NOMO-1 treated with dmso at 0.1 percent for 144 hours (cell line): Measurements from ENCODE around the gene RBL1.
"Not testable (repeated sequence)": the region's sequence is repeated elsewhere in the genome, so short reads cannot be mapped to it uniquely, and the experiment has no call there.

ENCODE experiments used
- DNase-seq: peaks from one replicate; lab custom pipeline; 2025; ENCODE audit not compliant: unreplicated experiment; lab: John Stamatoyannopoulos, UW

RBL1 gene

DNA sequence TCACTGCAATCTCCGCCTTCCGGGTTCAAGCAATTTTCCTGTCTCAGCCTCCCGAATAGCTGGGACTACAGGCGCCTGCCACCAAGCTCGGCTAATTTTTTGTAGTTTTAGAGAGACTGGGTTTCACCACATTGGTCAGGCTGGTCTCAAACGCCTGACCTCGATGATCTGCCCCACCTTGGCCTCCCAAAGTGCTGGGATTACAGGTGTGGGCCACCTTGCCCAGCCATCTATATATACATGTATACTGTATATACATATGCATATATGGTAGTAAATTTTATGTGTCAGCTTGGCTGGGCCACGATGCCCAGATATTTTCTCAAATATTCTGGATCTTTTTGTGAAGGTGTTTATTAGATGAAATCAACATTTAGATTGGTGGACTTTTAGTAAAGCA, 18.8 kb downstream of the RBL1 start:
- no peak for DNase-seq

DNA sequence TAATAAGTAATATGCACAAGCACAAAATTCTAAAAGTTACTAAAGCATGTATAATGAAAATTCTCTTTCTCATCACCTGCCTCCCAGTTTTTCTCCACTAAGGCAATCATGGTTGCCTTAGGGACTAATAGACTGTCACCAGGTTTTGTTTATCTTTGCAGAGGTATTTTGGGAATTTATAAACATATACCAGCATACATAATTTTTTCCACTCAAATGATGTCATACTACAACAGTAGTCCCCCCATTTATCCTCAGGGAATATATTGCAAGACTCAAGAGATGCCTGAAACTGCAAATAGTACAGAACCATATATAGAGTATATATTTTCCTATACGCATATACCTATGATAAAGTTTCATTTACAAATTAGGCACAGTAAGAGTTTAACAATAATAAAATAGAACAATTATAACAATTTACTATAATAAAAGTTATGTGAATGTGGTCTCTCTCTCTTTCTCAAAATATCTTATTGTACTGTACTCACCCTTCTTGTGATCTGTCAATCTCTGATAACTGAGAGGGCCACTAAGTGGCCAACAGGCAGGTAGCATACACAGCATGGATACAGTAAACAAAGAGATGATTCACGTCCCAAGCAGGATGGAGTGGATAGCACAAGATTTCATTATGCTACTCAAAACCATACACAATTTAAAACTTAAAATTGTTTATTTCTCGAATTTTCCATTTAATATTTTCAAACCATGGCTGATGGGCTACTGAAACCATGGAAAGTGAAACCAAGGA, 19.7 kb downstream of the RBL1 start:
- DNase-seq: no peak

DNA sequence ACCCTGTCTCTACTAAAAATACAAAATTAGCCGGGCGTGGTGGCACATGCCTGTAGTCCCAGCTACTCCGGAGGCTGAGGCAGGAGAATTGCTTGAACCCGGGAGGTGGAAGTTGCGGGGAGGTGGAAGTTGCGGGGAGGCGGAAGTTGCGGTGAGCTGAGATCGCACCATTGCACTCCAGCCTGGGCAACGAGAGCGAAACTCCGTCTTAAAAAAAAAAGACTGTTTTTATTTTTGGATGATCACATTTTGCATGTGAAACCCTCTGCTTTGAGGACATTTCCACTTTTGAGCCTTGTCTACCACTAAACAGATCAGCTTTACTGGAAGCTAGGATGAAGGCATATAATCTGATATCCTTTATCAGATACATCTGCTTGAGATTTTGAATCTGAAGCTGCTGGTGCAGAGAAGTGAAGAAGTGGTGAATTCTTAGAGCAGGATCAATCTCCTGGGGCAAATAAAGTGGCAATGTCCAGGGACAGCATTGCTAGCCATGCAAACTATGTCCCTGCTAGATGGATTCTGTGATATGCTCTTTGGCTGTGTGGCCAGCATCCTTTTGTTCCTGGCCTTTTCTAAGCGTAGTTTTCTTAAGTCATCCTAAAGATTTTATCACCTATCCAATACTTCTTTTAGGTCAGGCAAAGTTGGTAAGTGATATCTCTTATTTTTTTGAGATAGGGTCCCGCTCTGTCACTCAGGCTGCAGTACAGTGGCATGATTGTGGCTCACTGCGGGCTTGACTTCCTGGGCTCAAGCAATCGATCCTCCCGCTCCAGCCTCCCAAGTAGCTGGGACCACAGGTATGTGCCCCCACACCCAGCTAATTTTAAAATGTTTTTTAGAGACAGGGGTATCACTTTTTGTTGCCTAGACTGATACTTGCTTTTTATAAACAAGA, 23.3 kb downstream of the RBL1 start:
- no peak for DNase-seq

DNA sequence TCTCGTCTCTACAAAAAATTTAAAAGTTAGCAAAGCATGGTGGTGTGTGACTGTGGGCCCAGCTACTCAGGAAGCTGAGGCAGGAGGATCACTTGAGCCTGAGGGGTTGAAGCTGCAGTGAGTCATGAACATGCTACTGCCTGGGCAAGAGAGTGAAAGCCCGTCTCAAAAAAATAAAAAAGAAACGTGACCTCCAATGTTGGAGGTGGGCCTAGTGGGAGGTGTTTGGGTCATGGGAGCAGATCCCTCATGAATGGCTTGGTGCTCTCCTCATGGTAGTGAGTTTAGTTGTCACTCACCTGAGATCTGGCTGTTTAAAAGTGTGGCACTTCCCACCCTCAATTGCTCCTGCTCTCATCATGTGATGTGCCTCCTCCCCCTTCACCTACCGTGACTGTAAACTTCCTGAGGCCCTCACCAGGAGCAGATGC, 24.3 kb downstream of the RBL1 start:
- no peak for DNase-seq

DNA sequence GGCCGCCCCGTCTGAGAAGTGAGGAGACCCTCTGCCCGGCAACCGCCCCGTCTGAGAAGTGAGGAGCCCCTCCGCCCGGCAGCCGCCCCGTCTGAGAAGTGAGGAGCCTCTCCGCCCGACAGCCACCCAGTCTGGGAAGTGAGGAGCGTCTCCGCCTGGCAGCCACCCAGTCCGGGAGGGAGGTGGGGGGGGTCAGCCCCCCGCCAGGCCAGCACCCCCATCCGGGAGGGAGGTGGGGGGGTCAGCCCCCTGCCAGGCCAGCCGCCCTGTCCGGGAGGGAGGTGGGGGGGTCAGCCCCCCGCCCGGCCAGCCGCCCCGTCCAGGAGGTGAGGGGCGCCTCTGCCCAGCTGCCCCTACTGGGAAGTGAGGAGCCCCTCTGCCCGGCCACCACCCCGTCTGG, 26.2 kb downstream of the RBL1 start:
- not testable (repeated sequence) for DNase-seq

DNA sequence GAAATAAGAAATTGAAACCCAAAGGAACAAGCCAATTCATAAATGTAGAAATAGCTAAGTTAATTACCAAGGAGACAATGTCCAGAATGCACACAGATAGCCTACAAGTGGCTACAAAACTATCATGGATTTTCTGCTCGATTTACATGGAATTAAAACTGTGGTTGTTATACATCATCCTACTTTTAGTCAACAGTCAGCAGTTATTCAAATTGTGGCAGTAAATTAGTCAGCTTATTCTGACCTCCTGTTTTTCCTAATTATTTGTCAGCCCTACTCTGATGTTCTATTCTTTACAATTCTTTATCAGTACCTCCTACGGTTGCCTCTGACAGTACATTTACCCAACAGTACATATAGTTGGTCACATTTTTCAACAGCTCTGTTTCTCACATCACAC, 29.6 kb downstream of the RBL1 start:
- DNase-seq: no peak

DNA sequence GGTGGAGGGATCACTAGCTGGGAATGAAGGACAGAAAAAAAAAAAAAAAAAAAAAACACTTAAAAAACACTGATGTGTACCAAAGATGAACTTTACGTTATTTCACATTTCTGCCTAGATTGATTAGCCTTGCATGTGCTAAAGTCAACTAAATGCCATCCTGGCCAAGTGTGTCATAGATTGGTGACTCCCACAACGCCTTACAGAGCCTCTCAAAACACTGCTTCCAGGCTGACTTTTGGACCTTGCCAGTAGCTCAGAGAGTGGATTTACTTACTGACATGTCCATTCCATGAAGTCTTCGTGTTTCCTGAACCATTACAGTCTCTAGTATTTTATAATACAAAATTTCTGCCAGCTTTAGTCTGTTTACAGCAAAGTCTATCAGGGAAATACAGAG, 40.5 kb downstream of the RBL1 start:
- DNase-seq: no peak

DNA sequence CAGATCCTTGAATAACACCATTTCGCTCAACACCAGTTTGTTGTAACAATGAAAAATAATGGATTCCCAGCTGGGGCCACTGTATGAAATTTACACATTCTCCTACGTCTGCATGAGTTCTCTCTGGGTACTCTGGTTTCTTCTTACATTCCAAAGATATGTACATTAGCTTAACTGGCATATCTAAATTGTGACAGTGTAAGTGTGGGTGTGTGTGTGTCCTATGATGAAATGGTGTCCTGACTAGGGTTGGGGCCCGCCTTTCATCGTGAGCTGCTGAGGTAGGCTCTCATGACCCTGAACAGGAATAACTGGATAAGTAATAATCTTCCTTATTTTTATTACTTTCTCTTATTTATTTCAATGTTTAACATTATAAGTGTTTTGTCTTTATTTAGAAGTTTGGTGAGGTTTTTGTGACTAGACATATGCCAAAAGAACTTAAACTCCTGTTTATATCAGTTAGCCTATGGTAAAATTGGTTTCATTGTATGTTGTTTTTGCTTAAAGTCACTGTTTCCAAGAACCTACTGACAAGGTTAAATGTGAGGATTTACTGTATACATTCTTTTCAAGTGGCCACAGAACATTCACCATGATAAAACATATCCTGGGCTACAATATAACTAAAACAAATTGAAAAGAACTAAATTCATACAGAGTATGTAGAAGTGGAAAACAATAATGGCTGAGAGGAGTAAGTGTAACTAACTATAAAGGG, 42.4 kb downstream of the RBL1 start:
- no peak for DNase-seq

DNA sequence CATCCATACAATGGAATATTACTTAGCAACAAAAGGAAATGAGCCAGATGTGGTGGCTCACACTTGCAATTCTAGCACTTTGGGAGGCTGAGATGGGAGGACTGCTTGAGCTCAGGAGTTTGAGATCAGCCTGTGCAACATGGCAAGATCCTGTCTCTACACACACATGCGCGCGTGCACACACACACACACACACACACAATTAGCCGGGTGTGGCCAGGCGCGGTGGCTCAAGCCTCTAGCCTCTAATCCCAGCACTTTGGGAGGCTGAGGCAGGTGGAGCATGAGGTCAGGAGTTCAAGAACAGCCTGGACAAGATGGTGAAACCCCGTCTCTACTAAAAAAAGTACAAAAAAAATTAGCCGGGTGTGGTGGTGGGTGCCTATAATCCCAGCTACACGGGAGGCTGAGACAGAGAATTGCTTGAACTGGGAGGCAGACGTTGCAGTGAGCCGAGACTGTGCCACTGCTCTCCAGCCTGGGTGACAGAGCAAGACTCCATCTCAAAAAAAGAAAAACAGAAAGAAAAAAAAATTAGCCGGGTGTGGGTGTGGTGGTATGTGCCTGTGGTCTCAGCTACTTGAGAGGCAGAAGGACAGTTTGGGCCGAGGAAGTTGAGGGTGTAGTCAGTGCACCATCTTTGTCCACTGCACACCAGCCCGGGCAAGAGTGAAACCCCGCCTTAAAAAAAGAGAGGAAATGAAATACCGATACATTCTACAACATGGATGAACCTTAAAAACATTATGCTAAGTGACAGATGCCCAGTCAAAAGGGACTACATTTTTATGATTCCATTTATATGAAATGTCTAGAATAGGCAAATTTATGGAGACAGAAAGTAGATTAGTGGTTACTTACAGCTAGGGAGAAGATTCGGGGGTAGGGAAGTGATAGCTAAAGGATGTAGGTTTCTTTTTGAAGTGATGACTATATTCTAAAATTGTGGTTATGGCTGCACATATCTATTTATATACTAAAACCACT, 52.5 kb downstream of the RBL1 start:
- DNase-seq: peak; percentile 18

DNA sequence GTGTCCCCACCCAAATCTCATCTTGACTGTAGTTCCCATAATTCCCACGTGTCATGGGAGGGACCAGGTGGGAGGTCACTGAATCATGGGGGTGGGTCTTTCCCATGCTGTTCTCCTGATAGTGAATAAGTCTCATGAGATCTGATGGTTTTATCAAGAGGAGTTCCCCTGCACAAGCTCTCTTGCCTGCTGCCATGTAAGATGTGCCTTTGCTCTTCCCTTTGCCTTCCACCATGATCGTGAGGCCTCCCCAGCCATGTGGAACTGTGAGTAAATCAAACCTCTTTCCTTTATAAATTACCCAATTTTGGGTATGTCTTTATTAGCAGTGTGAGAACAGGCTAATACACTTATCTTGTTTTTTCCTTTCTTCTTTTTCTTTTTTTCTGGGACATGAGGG, 56.4 kb downstream of the RBL1 start:
- DNase-seq: not testable (repeated sequence)

DNA sequence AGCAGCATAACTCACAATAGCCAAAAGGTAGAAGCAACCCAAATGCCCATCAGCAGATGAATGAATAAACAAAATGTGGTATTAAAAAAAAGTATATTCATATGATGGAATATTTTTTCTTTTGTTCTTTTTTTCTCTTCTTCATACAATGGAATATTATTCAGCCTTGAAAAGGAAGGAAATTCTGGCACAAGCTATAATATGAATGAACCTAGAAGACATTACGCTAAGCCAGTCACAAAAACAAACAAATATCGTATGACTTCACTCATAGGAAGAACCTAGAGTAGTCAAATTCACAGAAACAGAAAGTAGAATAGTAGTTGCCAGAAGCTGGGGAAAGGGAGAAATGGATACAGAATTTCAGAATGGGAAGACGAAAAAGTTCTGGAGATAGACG, 63.7 kb downstream of the RBL1 start:
- no peak for DNase-seq

DNA sequence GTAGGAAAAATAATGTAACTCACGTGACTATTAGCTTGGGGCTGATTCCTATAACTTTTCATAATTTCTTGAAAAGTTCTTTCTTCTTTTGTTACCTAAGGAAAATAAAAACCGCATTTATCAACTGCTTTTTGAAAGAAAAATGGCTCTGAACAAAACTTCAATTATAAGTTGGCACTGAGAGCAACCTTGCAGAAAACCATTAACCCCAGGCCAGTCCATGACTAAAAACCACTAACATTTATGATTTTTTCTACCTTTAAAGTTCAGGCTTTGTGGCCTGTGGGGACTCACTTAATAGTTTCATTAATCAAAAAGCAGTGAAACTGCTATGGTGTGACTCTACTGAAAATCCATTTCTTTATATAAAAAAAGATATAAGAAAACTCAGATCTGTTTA, 75.2 kb downstream of the RBL1 start:
- no peak for DNase-seq

DNA sequence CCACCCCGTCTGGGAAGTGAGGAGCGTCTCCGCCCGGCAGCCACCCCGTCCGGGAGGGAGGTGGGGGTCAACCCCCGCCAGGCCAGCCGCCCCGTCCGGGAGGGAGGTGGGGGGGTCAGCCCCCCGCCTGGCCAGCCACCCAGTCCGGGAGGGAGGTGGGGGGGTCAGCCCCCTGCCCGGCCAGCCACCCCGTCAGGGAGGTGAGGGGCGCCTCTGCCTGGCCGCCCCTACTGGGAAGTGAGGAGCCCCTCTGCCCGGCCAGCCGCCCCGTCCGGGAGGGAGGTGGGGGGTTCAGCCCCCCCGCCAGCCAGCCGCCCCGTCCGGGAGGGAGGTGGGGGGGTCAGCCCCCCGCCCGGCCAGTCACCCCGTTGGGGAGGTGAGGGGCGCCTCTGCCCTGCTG, 83.2 kb downstream of the RBL1 start:
- not testable (repeated sequence) for DNase-seq

DNA sequence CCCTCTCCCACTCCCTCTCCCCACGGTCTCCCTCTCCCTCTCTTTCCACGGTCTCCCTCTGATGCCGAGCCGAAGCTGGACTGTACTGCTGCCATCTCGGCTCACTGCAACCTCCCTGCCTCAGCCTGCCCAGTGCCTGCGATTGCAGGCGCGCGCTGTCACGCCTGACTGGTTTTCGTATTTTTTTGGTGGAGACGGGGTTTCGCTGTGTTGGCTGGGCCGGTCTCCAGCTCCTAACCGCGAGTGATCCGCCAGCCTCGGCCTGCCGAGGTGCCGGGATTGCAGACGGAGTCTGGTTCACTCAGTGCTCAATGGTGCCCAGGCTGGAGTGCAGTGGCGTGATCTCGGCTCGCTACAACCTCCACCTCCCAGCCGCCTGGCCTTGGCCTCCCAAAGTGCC, 83.9 kb downstream of the RBL1 start:
- not testable (repeated sequence) for DNase-seq

DNA sequence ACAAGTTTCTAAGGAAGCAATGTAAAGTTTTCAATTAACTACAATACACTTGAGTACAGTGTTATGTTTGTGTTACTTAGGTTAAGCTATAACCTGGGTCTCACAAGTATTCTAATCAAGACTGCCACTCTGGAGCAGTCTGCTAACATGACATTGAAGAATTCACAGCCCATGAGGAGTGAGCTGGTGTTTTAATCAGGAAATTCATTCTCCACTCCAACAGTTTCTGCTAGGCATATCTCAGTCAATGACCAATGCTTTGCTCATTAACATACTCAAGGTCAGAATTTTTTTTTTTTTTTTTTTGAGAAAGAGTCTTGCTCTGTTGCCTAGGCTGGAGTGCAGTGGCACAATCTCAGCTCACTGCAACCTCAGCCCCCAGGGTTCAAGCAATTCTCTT, 84.7 kb downstream of the RBL1 start:
- DNase-seq: no peak

DNA sequence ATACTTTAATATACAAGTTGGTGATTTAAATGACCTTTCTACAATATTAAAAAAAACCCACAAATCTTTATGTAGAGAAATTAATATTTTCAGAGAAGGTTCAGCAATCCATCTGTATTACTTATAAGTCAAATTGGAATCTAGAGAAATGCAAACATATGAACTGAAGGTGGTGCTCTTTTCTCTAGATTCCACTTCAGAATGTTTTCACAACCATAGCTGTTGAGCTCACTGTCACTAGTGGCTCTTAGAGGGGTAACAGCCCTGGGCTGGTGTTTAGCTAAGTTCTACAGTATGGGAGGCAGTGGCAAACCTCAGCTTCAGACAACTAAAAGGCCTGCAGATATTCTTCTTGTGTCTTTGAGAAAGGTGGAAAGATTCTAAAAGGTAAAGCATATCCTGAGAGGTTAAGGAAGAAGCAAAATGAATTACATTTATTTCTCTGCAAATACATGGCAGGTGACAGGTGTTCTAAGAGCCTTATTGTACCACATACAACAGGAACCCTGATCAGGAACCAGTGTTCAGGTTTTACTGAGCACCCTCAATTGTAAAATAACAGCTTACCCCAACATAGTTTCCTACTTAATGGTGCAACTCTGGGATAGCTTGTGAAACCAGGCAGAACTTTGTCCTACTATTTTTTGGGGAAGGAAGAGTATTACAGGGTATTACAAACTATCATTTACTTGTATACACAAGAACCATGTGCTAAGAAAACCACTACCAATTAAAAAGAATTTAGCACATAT, 87.7 kb downstream of the RBL1 start:
- peak; percentile 60 for DNase-seq

DNA sequence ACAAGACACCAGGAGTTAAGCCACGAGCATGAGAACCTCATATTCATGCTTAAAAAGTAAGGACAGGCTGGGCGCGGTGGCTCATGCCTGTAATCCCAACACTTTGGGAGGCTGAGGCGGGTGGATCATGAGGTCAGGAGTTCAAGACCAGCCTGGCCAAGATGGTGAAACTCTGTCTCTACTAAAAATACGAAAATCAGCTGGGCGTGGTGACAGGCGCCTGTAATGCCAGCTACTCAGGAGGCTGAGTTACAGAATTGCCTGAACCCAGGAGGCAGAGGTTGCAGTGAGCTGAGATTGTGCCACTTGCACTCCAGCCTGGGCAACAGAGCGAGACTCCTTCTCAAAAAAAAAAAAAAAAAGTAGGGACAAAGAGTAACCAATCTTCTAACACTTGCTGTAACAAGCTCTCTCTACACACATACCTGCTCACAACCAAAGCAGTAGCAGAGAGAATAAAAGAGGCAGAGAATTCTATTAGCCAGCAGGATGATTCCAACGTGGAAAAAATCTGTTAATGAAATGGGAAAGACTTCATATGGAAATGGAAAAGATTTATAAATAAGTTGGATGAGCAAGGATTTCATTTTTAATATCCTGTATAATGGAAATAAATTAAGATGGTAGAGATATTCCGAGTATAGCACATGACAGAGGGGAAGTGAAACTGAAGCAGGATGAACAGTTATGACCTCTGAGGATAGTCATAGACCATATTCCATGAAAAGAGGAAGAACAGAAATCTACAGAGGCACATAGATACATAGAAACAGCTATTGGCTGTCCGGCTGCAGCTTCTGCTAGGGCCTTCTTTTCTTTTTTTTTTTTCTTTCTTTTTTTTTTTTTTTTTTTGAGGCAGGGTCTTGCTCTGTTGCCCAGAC, 90.5 kb downstream of the RBL1 start:
- peak; percentile 87 for DNase-seq

DNA sequence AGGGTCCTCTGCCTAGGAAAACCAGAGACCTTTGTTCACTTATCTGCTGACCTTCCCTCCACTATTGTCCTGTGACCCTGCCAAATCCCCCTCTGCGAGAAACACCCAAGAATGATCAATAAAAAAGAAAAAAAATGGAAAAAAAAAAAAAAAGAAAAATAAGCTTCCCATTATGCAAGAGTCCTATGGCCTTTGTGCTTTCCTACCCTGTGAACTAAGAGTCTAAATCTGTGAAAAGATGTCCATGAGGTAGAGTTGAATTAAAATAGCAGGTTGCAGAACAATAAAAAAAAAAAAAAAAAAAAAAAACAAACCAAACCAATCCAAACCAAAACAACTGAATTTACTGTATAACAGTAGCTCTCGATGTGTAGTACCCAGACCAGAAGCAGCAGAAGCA, 94.2 kb downstream of the RBL1 start:
- DNase-seq: not testable (repeated sequence)

DNA sequence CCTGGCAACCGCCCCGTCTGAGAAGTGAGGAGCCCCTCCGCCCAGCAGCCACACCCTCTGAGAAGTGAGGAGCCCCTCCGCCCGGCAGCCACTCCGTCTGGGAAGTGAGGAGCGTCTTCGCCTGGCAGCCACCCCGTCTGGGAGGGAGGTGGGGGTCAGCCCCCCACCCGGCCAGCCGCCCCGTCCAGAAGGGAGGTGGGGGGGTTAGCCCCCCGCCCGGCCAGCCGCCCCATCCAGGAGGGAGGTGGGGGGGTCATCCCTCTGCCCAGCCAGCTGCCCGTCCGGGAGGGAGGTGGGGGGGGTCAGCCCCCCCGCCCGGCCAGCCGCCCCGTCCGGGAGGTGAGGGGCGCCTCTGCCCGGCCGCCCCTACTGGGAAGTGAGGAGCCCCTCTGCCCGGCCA, 95.6 kb downstream of the RBL1 start:
- DNase-seq: not testable (repeated sequence)
